ENCODE results near the gene TLN1. TPM values are rescaled to one million over a fixed set of nuclear protein-coding genes. Genes with fewer than 3 reads are reported as not detected.

TLN1 gene
- total RNA-seq, 1 donor from 2014 or later: 17.8 TPM

DNA sequence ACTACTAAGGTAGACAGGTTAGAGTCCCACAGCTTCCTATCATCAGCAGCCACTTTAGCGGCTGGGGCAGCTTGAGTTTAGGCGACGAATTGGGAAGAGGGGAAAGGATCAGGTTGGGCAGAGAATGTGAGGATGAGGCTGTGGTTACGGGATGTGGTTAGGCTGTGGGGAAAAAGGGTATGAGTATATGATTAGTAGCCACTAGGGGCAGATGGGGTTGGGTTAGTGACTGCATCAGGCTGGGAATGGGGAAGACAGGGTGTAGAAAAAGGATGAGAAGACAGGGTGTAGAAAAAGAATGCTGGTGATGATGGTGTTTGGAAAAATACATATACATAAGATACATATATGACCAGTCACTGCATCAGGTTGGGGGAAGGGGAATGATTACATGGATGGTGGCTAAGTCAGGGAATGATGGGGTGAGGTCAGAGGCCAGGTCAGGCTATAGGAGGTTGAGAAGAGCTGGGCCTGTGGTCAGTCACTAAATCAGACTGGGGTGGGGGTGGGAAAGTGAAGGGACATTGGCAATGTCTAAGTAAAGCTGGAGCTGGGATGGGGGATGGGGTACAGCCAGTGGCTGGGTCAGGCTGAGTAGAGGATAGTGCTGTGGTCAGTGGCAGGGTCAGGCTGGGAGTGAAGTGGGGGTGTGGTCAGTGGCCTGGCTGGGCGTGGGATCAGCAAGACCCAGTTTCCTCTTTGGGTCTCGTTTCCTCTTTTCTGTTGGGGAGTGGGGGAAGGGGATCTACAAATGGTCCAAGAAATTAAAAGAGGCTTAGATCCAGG, 2.1 kb downstream of the TLN1 start:
- DNase-seq: peak; percentile 7

DNA sequence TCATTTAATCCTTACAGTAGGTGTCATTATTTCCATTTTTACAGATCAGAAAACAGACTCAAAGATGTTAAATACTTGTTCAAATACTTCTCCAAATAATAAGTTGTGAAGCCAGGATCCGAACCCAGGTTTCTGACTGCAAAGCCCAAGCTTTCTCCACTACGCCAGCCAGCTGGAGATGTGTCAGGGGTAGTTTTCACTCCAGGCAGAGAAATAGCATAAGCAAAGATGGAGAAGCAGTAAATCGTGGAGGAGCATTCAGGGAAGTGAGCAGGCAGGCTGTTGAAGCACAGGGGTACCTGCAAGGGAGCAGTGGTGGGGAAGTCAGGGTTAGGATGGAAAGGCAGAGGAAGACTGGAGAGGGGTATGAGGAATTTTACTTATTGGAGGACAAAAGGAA, 2.9 kb downstream of the TLN1 start:
- no peak for DNase-seq

DNA sequence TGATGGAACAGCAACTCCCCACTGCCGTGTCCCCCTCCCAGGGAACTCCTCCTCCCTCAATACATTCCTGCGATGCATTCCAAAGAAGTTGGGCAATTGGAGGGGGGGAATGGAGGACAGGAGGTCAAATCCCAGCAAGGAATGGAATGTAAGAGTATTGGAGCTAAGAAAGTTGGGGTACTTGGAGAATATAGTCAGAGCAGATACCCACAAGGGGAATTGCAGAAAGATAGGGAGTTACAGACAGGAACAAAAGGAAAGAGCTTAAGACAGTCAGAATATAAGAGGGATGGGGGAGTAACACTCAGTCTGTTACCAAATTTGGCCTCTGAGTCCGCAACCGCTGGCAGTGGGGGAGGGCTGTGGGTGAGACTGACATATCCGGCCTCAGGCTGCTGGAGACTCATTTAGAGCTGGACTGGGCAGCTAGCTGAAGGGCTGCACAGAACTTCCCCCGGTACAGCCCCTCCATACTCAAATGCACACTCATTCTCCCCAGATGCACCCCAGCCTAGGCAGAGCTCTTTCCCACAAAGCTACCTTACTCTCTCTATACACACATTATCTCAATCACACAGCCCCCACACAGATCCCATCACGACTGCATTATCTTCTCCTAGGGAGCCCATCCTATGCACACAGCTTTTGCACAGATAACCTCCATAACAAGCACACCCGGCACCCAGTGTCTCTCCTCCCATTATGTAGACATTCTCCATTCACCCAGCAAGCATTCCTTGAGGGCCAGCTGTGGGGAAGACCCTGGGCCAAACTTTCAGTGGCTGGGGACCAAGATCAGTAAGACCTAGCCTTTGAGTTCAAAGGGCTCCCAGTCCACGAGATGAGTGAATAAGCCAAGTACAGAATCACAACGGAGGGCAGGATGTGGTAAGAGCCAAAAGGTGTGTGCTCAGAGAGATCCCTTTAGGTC, 3.7 kb downstream of the TLN1 start:
- DNase-seq: peak; percentile 22

DNA sequence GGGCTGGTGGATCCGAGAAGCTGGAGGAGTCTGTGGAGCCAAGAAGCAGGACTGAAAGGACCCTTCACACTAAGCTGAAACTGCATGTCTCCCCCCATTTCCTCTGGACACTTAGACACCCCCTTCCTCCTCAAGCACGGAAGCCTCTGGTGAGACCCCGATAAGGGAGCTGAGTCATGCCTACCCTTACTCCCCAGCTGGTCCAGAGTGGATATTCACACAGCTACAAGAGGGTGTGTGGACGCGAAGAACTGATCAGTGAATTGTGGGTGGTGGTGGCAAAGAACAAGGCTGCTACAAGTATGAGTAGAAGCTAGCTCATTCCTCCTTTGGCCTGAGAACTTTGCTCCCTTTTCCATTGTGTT, 4.3 kb downstream of the TLN1 start:
- DNase-seq: no peak

DNA sequence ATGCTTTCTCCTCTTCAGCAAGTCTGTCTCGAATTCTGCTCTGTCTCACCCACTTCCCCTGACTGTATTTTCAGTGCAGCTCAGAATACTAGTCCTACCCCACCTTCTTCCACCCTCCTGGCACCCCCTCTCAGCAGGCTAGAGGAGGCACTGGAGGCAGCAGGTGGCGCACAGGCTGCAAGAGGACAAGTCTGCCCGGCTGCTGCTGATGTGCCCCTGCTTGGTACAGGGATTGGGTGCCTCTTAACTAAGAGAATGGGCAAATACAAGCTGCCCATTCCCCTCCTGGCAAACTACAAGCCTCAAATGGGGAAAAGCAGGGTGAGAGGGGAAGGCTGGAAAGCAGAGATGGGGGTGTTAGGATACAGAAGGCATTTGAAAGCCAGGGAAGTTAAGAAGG, 5.1 kb downstream of the TLN1 start:
- peak; percentile 6 for DNase-seq

DNA sequence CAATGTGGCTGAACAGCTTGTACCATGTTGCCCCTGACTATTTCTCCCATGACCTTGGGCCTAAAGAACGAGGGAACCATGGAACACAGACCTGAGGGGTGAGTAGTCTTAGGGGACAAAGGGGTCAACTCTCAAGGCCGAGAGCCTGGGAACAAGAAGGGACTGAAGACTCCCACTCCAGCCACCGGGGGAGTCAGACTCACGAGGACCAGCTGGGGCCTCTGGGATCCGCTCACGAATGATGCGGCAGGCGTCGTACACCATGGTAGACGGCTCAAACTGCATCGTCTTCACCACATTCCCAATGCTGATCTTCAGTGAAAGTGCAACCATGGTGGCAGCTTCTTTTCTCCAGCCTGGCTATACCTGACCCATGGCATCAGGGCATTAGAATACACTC, 6.6 kb downstream of the TLN1 start:
- no peak for DNase-seq

DNA sequence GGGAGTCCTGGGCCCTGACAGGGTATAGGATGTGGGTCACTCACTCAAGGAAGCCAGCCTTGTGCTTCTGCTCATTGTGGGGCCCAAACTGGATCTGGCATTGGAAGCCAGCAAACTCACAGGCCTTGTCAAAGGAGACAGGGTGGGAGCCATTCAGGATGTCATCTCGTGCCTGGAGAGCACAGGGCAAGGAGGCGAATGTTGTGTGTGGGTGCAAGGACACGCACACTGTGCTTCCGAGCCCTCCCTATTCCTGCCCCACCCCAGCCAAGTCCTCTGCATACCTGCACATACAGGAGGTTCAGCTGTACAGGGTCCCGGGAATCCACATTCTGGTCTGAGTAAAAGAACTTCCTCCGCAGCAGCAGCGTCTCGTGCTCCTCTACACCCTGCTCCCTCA, 8.1 kb downstream of the TLN1 start:
- DNase-seq: no peak

DNA sequence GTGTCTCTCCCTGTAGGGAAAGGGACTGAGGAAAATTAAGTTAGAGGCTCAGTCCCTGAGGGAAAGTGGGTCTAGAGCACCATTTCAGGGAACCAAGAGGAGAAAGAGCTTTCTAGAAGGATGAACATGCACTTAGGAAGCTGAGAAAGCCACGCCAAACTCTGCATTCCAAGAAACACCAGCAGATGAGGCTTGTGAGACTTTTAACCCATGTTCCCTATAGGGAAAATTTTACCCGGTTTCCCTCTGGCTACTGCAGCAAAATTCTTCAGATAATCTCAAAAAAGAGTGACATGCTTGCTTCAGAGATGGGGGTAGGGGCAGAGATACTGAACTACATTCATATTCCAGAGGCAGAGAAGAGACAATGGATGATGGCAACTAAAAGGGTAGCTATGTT, 8.6 kb downstream of the TLN1 start:
- DNase-seq: no peak

DNA sequence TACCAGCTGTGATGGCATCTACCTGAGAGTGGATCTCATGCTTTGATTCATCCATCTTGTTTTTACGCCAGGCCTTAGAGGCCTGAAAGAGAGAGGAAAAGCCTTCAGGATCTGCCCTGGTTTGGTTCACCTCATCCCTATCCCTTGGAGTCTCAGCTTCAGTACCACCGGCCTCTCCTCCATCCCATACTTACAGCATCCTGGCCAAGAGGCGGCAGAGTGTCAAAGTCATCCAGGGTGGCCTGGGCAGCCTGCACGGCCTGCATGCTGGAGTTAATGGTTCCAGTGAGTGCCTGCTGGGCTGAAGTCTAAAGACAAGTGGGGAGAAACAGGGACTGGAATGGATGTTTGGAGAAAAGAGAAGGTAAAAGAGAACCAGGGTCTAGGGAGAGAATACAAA, 12.4 kb downstream of the TLN1 start:
- no peak for DNase-seq

DNA sequence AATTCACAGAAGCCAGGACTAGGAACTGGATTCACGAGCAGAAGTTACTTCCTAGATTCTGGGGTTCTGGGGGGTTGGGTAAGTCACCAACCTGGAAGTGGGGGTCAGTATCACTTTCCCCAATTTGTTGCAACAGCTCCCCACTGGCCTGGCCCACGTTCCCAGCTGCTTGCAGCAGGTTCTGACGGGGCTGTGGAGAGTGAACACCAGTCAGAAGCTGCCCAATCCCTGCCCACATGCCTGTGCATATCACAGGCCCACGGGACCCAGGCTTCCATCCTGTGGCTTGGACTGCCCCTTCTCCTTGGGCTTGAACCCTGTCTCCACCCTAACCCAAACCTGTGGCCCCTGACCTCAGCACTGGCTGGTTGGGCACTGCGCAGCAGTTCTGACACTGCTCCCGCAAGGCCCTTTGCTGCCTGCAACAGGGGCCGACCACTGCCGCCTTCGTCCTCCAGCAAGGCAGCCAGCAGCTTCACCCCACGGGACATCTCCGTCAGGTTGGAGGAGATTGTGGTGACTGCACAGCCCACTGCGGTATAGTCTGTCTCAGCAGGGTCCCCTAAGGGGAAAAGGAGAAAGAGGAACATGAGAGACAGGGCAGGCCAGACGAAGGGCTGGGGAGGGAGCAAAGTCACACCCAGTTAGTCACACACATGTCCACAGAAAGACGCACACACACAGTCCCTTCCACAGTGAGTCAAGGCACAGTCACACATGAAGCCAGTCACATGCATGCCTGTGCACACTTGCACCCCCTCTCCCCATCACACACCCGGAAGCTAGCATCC, 13.1 kb downstream of the TLN1 start:
- DNase-seq: no peak

DNA sequence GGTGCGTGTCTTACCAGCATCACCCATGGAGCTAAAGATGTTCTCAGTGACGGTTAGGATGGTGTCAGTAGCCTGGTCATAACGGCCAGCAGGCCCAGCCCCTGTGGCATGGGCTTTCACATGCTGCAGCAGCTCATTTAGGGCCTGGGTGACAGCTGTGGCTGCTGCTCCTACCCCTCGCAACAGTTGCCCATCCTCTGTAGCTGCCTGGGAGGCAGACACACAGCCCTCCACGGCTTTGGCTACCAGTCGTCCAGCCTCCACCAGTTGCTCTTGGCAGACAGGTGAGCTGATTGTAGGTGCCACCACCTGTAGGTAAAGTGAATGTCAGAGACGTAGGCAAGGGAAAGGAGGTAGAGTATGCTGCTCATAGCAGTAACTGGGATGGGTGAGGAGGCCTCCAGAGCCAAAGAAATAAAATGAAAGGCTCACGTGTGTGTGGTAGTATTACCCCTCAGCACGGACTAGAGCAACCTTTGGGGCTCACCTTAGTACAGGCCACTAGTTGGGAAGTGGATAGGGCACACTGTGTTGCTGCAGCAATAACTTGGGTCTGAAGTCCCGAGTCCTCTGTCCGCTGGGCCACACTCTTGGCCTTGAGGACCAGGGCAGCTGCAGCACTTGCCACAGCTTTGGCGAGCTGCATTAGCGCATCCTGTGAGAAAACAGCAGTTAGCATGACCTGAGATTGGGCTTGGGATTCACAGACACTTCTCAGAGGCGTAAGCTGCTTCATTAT, 14.7 kb downstream of the TLN1 start:
- DNase-seq: no peak

DNA sequence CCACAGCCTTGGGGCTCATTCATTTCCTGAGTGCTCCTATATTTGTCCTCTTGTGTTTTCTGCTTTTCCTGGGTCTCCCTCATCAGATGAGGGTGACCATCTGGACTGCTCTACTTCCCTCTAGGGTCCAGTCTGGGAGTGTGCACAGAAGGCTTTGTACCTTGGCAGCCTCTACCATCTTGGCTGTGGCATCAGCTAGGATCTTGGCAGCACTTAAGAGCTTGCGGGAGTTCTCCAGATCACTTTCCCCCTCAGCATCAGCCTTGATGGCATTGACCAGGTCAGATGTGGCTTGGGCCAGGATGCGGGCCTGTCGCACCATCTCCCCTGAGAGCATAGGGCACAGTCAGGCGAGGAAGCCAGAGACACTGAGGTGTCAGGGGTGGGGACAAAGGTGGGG, 15.8 kb downstream of the TLN1 start:
- DNase-seq: no peak

DNA sequence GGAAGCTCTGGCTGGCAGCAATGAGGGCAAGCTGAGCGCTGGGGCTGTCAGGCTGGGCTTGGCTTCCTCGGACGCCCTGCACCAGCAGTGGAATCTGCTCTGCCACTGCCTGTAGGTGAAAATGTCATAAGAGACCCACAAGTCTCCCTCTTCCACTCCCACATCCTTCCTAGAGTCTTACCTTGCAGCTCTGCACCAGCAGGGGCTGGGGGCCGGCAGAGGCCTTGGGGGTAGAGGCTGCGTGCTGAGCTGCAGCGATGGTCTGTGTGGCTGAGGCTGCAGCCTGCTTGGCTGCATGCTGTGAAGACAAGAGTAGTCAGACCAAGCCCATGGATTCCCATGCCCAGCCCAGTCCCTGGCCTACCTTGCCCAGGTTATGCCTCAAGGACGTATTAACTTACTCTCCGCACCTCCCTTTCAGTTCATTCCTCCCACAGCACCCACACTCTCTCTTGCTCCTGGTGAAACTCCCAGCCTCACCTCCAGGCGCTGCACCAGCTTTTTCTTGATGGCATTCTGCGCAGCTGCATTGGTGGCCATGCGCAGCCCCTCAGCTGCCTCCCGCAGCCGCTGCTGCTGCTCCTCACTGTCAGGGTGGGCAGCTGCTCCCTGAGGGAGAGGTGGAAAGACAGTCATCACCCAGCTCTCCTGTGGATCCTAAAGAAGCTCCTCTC, 17.3 kb downstream of the TLN1 start:
- no peak for DNase-seq

DNA sequence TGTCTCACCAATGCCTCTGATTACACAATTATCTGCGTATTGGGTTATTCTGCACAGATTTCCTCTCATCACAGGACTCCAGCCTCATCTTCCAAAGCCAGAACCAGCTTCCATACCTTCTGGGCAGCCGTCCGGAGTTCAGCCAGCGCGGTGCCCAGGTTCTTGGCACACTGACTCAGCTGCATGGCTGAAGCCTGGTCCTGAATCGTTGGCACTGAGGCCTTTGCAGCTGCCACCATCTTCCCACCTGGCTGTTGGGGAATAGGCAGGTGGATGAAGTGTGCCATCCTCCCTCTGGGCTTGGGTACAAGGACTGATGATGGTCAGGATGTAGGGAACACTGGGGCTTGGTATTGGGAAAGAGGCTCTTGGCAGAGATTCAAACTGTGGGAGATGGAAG, 17.9 kb downstream of the TLN1 start:
- DNase-seq: no peak

DNA sequence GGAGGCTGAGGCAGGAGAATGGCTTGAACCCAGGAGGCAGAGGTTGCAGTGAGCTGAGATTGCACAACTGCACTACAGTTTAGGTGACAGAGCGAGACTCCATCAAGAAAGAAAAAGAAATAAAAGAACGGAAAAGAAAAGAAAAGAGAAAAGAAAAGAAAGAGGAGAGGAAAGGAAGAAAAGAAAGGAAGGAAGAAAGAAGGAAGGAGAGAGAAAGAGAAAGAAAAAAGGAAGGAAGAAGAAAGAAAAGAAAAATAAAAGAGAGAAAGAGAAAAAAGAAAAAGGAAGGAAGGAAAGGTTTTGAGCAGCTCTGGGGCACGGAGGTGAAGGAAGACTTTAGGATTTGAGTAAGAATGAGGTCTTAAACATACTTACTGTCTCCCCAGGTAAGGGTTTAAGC, 18.4 kb downstream of the TLN1 start:
- no peak for DNase-seq

DNA sequence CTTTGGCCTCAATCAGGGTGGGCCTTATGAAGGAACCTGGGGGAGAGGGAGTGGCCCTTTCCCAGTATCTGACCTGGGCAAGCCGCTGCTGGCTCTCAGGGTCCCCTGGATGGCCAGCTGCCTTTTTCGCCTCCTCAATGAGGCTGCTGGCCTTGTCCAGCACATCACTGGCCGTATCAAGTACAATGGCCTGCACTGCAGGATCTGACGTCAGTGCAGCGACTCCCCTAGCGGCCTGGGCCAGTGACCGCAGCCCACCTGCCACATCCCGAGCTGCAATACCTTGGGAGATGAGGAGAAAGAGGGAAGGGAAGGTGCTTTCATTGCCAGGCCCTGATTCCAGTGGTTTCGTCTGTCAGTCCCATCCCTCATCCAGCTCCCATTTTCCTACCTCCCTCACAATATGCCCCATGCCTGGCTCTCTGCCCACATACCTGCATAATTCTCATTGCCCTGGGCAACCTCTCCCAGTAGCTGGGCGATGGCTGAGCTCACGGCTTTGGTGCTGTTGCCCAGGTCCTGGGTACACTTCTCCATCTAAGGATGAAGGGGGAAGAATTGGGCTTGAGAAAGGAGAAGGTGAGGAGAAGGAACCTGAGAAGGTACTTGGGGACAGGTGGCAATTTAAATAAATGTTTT, 19.1 kb downstream of the TLN1 start:
- DNase-seq: no peak

DNA sequence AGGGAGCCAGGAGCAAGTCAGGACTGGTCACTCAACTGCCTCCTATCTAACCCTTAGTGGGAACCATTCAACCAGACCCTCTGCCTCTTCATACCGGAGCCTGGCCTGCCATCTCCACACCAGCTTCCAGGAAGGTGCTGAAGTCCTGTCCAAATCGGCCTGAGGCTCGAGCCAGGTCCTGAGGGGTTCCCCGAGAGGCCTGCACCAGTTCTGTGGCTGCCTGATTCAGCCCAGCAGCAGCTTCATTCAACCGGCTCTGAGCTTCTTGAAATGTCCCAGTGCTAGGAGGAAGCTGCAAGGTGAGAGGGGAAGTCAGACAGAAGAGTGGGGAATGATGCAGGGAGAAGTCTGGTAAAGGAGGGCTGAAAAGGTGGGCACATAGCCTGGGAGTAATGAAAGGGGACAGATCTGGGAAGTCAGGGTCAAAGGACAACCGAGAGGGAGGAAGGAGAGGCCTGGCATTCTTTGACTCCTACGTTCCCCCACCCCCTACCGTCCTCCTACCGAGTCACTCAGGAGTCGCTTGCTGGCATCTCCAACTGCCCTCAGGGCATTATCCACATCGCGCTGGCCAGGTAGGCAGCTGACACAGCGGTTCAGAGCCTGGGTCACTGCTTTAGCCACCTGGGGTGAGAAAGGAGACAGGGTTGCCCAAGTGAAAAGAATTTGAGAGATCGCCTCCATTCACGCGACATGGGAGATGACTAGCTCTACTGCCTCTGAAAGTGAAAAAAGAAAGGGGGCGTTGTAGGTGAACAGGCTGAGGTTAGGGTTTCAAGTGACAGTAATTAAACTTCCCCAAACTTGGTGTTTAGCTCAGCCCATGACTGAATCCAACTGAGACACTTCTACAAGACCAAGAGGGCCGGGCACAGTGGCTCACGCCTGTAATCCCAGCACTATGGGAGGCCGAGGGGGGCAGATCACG, 20.2 kb downstream of the TLN1 start:
- no peak for DNase-seq

DNA sequence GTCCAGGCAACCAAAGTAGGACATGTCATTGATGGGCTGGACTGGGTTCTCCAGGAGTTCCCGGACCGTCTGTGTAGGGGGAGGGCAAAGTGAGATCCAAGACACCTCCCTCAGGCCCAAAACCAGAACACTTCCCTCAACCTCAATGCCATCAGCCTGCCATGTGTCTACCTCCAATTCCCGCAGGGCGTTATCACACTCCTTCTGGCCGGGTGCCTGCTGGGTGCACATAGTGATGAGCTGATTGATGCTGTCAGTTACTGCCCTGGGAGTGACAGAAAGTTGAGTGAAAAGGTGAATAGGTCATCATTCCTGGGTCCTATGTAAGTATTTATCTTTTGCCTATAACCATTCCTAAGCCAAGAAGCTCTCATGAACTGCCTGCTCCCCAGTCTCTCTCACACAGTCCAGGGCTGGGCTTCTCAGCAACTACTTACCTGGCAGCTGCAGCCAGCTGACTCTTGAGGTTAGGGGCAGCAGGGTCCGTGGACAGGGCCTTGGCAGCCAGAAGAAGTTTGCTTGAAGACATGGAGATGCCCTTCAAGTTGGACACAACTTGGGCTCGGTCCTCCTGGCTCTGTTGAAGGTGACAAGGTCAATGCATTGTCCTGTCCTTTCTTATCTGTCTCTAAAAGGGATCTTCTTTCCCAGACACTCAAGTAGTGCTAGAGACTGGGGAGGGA, 21.0 kb downstream of the TLN1 start:
- no peak for DNase-seq

DNA sequence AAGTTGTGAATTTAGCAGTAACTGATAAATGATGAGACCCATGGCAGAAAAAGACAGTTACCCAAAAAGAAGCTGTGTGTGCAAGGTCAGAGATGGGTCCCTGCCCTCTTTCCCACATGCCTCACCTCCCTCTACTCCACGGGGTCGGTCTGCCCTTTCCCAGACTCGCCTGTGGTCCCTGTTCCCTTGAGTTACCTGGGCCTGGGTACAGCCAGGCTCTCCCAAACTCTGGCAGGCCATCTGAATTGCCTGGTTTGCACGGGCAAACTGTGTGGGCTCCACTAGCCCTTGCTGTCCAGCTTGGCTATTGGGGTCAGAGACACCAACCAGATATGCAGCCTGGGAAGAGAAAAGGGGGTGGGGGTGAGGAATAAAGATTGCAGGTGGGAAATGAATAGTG, 23.8 kb downstream of the TLN1 start:
- DNase-seq: no peak
